GM19238 (cell line): Measurements from ENCODE around the gene CLRN2.
"Not testable (repeated sequence)": the region's sequence is repeated elsewhere in the genome, so short reads cannot be mapped to it uniquely, and the experiment has no call there.

Source experiments
- DNase-seq: peaks from one replicate; pipeline ENCODE4 v3.0.0; 2011; ENCODE audit warnings: low spot score; ENCODE audit not compliant: insufficient read length

CLRN2 gene

DNA sequence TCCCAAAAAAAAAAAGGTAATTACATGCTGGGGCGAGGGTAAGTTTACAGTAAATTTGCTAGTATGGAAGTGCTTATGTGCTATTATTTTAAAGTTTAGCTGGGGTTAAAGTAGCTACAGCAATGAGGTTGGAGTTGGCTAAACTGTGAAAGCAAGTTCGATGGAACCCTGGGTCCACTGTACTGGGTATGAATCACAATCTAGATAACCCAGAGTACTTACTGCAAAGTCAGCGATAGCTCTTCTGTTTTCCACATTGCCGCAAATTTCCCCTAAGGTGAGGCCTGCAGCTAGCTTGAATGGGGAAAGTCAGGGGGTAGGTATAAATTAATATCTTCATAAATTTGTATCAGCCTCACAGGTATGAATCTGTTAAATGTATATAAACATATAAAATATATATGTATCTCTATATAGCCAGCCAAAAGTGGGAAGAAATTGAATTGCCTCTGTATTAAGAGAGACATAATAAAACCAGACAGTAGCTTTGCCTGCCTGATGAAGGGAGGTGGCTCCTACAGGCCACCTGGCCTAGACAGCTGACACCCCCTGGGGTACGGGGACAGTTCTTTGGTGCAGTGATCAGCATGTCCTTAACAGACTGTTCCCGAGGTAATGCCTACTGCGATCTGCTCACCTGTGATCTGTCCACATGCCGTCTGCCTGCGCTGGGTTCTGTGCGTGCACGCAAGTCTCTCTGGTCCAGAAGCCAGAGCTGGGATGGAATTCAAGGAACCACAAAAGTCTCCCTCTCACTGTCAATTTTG is 30.6 kb downstream of the CLRN2 start:
- no peak for DNase-seq

DNA sequence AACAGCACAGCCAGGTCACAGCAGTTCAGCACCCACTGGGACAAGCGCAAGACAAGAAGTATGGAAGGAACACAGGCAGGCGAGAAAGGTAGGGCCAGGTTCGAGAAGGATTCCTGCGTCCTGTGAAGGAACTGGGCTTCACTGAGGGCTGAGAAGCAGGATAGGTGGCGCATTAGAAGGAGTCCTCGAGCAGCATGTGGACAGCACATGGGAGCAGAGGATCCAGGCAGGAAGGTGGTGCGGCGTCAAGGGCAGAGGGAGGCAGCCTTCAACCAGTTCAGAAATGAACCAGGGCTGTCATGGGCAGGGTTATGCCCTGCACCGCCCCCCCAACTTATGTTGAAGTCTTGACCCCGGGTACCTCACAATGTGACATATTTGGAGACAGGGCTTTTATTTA is 31.3 kb downstream of the CLRN2 start:
- no peak for DNase-seq

DNA sequence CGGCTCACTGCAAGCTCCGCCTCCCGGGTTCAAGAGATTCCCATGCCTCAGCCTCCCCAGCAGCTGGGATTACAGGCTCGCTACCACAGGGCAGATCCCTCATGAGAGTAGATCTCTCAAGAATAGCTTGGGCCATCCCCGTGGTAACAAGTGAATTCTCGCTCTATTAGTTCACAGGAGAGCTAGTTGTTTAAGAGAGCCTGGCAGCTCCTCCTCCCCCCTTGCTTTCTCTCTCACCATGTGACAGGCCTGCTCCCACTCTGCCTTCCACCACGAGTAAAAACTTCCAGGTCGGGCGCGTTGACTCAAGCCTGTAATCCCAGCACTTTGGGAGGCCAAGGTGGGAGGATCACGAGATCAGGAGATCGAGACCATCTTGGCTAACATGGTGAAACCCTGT is 31.7 kb downstream of the CLRN2 start:
- DNase-seq, result no peak

DNA sequence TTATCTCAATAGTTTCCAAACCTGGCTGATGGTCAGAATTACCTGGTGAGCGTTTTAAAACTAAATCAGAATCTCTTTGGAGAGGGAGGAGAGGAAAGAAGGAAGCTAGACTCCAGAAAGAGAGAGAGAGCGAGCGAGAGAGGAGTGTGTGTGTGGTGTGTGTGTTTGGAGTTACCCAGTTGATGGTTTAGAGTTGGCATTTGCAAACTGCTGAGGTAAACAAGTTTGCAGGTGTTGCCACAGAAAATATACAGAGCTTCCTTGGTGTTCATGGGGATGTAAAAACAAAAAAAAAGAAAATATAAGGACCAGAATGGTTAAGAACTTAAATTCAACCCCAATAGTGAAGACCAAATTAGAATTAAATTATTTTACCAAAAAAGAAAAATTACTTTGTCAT is 35.6 kb downstream of the CLRN2 start:
- no peak for DNase-seq

DNA sequence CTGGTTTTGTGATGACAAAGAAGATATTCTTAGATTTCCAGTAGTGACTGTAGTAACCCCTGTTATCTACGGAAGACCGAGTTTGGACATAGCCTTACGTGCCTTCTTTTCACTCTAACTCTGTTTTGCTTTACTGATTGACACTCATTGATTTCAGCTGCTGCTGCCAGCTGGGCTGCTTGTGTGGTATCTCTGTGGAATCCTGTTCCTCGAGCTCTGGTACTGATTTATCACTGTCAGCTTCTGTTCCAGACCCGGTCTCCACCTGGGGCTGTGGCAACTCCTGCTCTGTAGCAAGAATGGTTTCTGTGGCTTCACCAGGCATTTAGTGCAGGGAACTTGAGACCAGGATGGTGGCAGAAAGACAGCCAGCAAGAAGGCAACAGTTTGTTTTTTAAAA is 37.5 kb downstream of the CLRN2 start:
- no peak for DNase-seq

DNA sequence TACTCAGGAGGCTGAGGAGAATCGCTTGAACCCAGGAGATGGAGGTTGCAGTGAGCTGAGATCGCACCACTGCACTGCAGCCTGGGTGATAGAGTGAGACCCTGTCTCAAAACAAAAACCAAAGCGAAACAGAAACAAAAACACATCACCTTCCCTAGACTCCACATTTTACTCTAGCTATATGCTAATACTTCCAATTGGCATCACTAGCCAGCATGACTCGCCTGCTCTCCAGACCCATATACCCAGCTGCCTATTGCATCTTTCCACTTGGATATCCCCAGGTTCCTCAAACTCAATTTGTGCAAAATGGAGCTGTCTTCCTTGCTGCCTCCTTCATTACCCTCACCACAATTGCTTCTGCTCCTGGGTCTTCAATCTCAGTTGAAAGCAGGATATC is 39.6 kb downstream of the CLRN2 start:
- no peak for DNase-seq

DNA sequence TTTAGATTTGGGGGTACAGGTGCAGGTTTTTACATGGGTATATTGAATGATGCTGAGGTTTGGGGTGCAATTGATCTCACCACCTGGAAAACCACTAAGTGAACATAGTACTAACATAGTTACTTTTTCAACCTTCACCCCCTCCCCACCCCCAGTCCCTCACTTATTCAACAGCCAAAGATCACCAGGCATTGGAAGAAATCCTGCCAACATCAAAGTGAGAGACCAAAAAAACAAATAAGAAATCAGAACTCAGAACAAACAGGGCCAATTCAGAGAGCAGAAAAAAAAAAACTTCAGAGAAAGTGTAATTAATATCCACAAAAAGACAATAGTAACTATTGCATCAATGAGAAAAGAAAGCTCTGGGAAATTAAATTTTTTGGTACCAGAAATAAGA is 41.5 kb downstream of the CLRN2 start:
- DNase-seq, result no peak

DNA sequence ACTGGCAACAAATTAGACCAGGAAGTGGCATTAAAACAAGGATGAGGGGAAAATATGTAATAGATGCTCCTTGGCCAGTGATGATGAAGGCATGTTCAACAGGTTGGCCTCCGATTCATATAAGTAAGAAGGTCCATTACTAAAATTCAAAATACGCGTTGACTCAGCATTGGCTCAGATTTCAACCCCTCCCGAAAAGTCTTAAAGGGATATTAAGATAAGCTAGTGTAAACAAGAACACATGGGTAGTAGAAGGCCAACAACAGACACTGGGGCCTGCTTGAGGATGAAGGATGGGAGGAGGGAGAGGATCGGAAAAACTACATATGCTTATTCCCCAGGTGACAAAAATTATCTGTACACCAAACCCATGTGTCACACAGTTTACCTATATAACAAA is 42.9 kb downstream of the CLRN2 start:
- DNase-seq, result no peak

DNA sequence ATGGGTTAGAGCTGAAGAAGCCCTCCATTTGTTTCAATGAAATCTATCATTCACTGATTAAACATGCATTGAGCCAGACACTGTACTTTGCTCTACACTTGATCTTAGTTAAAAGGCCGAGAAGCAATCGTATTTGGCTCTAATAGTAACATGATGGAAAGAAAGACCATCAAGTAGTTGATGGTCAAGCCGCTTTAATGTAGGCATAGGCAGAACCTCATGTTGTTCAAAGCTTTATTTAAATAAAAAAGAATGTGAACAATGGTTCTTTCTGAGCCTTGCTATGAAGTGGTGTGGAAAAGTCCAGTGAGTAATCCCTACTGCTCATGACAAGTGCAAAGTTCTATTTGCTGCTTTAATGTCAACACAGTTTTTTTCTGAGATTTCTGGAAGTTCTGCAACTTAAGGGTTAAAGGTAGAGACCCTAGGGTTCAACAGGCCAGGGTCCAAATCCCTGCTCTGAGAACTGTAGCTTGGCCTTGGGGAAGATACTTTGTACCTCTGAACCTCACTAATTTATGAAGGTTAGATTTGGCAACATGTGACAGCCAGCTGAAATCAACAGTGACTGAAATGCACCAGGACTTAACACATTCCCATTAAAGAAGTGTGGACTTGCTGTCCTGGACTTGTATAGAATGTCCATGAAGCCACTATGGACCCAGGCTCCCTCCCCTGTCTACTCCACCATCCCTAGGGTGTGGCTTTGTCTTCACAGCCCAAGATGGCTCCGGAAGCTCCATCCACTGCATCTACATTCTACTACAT is 44.2 kb downstream of the CLRN2 start:
- no peak for DNase-seq

DNA sequence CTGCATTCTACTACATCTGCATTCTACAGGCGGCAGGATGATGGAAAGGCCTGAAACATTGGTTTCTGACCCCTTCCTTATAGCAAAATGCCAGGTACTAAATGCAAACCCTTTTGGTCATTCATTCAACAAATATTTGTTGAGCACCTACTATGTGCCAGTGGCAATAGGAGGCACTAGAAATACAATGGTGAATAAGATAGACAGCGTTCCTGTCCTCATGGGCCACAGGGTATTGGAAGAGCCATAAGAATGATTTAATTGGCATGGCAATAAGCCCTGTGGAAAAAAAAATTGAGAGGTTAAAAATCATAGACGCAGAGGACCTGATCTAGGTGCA is 44.7 kb downstream of the CLRN2 start:
- no peak for DNase-seq

DNA sequence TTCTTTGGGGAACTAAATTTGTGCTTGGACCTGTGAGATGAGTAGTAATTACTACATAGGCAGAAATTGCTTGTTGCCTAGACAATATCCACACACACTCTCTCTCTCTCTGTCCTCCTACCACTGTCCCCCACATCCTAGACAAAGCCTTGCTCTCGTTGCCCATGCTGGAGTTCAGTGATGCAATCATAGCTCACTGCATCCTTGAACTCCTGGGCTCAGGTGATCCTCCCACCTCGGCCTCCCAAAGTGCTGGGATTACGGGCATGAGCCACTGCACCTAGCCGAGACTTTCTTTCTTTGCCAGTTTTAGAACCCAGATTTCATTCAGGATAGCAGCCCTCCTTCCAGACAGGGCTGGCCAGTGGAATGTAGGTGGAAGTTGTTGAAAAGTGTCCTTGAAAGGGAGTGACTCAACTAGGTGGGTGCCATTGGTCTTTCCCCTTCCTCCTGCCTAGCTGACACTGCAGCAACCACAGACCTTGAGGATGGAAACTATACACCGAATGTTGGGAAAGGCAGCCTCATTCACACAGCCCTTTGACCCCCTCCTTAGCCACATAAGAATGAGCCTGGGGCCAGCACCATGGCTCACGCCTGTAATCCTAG is 45.2 kb downstream of the CLRN2 start:
- no peak for DNase-seq

DNA sequence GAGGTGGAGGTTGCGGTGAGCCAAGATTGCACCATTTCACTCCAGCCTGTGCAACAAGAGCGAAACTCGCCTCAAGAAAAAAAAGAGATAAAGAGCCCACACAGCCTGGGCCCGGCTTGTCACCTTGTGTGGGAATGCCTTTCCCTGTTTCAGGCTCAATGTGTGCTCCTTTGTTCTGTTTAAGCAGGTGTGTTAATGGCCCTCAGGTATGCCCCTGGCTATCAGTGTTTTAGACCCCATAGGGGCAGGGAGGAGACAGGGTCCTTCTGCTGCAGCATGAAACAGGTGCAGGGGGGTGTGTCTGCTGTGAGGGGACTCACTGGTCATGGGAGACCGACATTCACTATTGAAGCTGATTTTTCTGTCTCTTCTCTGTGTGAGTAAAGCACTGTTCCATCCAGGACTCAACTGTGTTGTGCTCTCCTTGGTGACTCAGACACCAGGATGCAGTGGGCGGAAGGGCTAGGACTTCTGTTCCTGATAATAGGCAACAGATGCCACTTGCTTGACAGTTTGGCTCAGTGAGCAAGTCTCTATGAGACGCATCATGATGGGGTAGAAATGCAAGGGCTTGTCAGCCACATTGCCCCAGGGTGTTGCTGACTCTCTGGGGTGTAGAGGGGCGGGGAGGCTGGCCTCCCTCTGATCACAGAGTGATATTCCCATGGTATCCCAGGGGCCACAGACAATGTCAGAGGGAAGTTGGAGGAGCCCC is 46.4 kb downstream of the CLRN2 start:
- no peak for DNase-seq

DNA sequence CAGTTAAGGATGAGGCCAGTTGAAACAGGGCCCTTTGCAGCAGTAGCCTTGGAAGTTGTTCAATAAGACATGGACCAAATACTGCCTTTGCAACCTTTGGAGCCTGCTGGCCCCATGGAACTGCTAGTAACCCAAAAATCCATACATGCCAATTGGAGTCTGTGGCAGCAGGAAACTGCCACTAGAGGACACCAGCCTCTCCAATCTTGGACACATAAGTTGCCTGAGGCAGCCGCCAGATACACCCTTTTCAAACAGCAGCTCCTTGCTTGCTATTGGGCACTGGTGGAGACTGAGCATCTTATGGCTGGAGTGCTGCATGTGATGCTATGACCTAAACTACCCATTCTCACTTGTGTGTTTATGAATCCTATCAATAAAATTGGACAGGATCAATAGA is 47.2 kb downstream of the CLRN2 start:
- DNase-seq, result no peak

DNA sequence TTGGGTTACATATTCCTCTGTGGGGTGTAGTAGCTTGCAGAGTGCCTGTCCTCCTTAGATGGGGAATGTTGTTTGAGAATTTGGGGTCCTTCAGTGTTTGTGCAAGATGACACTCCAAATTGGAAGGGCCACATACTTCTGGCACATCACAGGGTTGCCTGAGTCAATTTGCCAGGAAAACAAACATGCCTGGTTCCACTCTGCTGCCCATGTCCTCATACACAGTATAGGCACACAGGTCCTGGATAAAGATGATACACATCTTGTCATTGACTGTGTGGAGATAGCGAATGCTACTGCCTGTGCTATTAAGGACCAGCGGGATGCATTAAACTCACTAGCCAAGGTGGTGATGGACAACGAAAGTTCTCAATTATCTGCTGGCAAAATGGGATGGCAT is 50.9 kb downstream of the CLRN2 start:
- no peak for DNase-seq

DNA sequence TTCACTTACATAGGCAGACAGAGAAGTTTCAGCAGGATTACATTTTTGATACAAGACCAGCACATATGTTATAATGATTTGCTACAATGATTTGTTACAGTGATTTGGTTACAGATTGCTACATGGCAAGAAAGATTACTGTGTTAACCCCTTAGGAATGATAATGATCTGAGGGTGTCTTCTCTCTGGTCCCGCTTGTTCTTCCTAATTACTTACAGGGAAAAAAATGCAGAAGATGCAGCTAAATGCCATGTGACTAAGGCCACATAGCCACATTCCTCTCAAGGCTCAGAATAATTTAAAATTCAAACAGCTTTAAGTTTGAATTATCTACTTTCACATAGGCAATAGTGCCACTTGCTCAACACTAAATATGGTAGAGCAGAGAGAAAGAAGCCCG is 52.3 kb downstream of the CLRN2 start:
- DNase-seq, result no peak

DNA sequence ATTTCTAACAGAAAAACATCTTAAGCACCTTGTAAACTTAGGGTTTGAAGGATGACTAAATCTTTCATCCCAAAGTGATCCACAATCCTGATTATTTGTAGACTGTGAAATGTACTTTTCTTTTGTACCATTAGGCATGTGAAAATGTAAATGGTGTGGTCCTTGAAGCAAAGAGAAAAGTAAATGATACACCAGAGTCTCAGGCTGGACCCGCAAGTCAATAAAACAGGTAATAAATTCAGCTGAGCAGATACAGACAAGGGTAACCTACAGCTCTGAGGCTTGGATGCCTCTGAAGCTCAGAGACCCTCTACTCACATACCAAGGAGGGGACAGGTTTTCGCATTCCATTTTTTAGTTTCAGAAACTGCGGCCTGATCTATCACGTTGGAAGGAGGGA is 59.2 kb downstream of the CLRN2 start:
- no peak for DNase-seq

DNA sequence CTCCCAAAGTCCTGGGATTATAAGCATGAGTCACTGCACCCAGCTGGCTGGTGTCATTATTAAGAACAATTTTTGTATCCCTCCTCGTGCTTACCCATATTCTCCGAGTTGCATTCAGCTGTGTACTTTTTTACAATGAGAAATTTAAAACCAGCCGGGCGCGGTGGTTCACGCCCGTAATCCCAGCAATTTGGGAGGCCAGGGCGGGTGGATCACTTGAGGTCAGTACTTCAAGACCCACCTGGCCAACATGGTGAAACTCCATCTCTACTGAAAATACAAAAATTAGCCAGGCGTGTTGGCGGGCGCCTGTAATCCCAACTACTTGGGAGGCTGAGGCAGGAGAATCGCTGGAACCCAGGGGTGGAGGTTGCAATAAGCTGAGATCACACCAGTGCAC is 60.2 kb downstream of the CLRN2 start:
- DNase-seq, result not testable (repeated sequence)
